ENCODE data around the gene MAP2K4. TPM values are rescaled to one million over a fixed set of nuclear protein-coding genes. Genes with fewer than 3 reads are reported as not detected.

MAP2K4 gene
- total and polyA plus RNA-seq, 2 donors (not counting 1 experiment from before 2014, with no cell fraction given): 6.2 to 44.8 TPM

GRCh38 chr17:12193144-12193735, 172.6 kb downstream of the MAP2K4 start:
- ATAC-seq (ENCODE audit: low read depth) (no peak), DNase-seq (no peak)
- TF ChIP-seq EZH2 (IDR thresholded peaks at IDR 0.05; ENCODE audit: borderline replicate concordance, insufficient read depth, low read depth, low read length, poor library complexity, severe bottlenecking) (no peak), CTCF (IDR thresholded peaks at IDR 0.05) (no peak)
- H3K9ac ChIP-seq (ENCODE audit: low read length): no peak overlapping the region
- no peaks in the 10 kb centered on the region for H3K79me2 ChIP-seq (ENCODE audit: control insufficient read depth, insufficient read depth, low read length)
- no peaks in the 10 kb centered on the region for H4K20me1 ChIP-seq (ENCODE audit: control insufficient read depth, insufficient read depth, low read length, poor library complexity, severe bottlenecking)
- no peak overlapping the region for H3K27ac ChIP-seq (ENCODE audit: low read length in 2 of 2)
- Mint-ChIP-seq H3K9me3 (ENCODE audit: insufficient read depth) (peaks cover 6% of the 10 kb centered on the region), H3K27me3 (peaks cover 6% of the 10 kb centered on the region), H3K27ac (no peak overlapping the region), H3K4me3 (no peak overlapping the region), H3K4me1 (no peaks in the 10 kb centered on the region)
- H3K4me1 ChIP-seq (ENCODE audit: control insufficient read depth in 2 of 2, insufficient read depth in 2 of 2, low read length in 2 of 2): no peaks in the 10 kb centered on the region
- H2AFZ ChIP-seq (ENCODE audit: insufficient read depth, low read depth, low read length, poor library complexity, severe bottlenecking): no peak overlapping the region
- intact Hi-C loops (cut with micrococcal nuclease): no loop called here
- H3K27me3 ChIP-seq (replicated peaks in 1 of 4; ENCODE audit: control extremely low read depth in 1 of 4, control insufficient read depth in 3 of 4, insufficient read depth in 4 of 4, low read length in 3 of 4): no peaks in the 10 kb centered on the region
- CTCF ChIA-PET: no interaction called here
- no peaks in the 10 kb centered on the region for H3K36me3 ChIP-seq (replicated peaks in 1 of 2; ENCODE audit: control extremely low read depth in 1 of 2, control insufficient read depth in 1 of 2, extremely low read depth in 1 of 2, insufficient read depth in 2 of 2, low read length in 1 of 2)
- H3K4me3 ChIP-seq (ENCODE audit: control extremely low read depth in 1 of 5, extremely low read depth in 1 of 5, insufficient read depth in 1 of 5, low read depth in 2 of 5, low read length in 4 of 5): no peak overlapping the region
- POLR2A ChIA-PET: no interaction called here
- 63% methylated on average over 1 of the region's 3 CpGs for WGBS (ENCODE audit: insufficient coverage)
- H3K4me2 ChIP-seq (replicated peaks; ENCODE audit: low read depth, low read length, poor library complexity, severe bottlenecking): no peak overlapping the region
- H3K9me3 ChIP-seq (ENCODE audit: control extremely low read depth in 1 of 3, control insufficient read depth in 2 of 3, insufficient read depth in 1 of 3, low read length in 2 of 3): peaks cover 0 to 5% (median 4%) of the 10 kb centered on the region in 3 donors

Small RNAs within 50 kb of the gene (small RNA-seq; reads per million reads assigned to genes)
- gene MIR744 (ENCODE audit: insufficient read length, low read depth, low replicate concordance): 5.1 reads per million, percentile 69 among the genes with 10 or more reads in this experiment
- not detected for gene RNU11-2P (ENCODE audit: insufficient read length, low read depth, low replicate concordance)

Other genes with a start within 250 kb of the MAP2K4 start
- gene ZNF18, start 23.4 kb upstream of the MAP2K4 start, total RNA-seq: 10.5 and 12.0 TPM in 2 replicates
- gene ZNF18, start 23.4 kb upstream of the MAP2K4 start, polyA plus RNA-seq: 8.9 and 10.8 TPM in 2 replicates

Measured in B cell (primary cell).